Right lobe of liver (tissue), 4 donors: Measurements from ENCODE around the gene PXK.

Source experiments
- CTCF ChIP-seq, 4 donors: fragments of 200-600 bp in 3 of 4; fragments of 450-650 bp in 1 of 4; IDR thresholded peaks; one replicate each; pipeline versions ENCODE4 v1.5.1 to v1.8.0; 2016 to 2022; ENCODE audit warnings: antibody characterized with exemption in 4 of 4, mild to moderate bottlenecking in 2 of 4
- POLR2A ChIP-seq: fragments of 450-650 bp; IDR thresholded peaks from one replicate; pipeline ENCODE4 v1.6.1; 2017; ENCODE audit warnings: antibody characterized with exemption, mild to moderate bottlenecking
- donor health status: DM: no; HTN: no; CAD: no.
- donor health status: DM: no; HTN: no; CAD: no.
- donor health status: DM: no; HTN: yes; CAD: no.

GRCh38 chr3:58383476-58383875, 50.8 kb downstream of the PXK start:
- TF ChIP-seq CTCF (IDR thresholded peaks at IDR 0.05): no peak
- TF ChIP-seq POLR2A: no peak
